NCI-H1930 (cell line): ENCODE results near the gene TNS4.

Experiments used
- DNase-seq, 2 experiments: peaks; one replicate each; lab custom pipeline; 2025; lab: John Stamatoyannopoulos, UW

TNS4 gene

GRCh38 chr17:40535438-40535837 lies 34.0 kb upstream of the TNS4 start:
- DNase-seq: no peak

GRCh38 chr17:40534371-40535189 lies 33.2 kb upstream of the TNS4 start:
- DNase-seq: no peak

- DNase-seq: no peak
Observed at GRCh38 chr17:40533896-40534295, 32.5 kb upstream of the TNS4 start.

GRCh38 chr17:40532520-40533253 lies 31.3 kb upstream of the TNS4 start:
- no peak for DNase-seq

- DNase-seq: no peak
Observed at GRCh38 chr17:40531051-40531991, 29.9 kb upstream of the TNS4 start.

- DNase-seq: no peak
Observed at GRCh38 chr17:40530531-40530994, 29.1 kb upstream of the TNS4 start.

GRCh38 chr17:40529991-40530390 lies 28.6 kb upstream of the TNS4 start:
- DNase-seq: no peak

GRCh38 chr17:40528692-40529417 lies 27.4 kb upstream of the TNS4 start:
- DNase-seq: no peak

- DNase-seq: no peak
Observed at GRCh38 chr17:40526668-40527067, 25.2 kb upstream of the TNS4 start.

- no peak for DNase-seq
Observed at GRCh38 chr17:40525294-40525693, 23.9 kb upstream of the TNS4 start.

GRCh38 chr17:40524243-40524965 lies 23.0 kb upstream of the TNS4 start:
- no peak for DNase-seq

- DNase-seq: no peak
Observed at GRCh38 chr17:40522961-40523310, 21.5 kb upstream of the TNS4 start.

- DNase-seq: no peak
Observed at GRCh38 chr17:40522250-40522960, 21.0 kb upstream of the TNS4 start.

- DNase-seq: no peak
Observed at GRCh38 chr17:40520991-40521453, 19.6 kb upstream of the TNS4 start.

GRCh38 chr17:40519089-40519775 lies 17.8 kb upstream of the TNS4 start:
- DNase-seq: no peak

GRCh38 chr17:40518401-40519088 lies 17.1 kb upstream of the TNS4 start:
- DNase-seq: no peak

GRCh38 chr17:40517981-40518380 lies 16.6 kb upstream of the TNS4 start:
- no peak for DNase-seq

- DNase-seq: no peak
Observed at GRCh38 chr17:40517286-40517662, 15.9 kb upstream of the TNS4 start.
